Effector CD8-positive, alpha-beta T cell (primary cell): ENCODE measurements around the gene CPED1.
"Not testable (repeated sequence)": the region's sequence is repeated elsewhere in the genome, so short reads cannot be mapped to it uniquely, and the experiment has no call there.

Source experiments
- DNase-seq: peaks from one replicate; lab custom pipeline; 2025; lab: John Stamatoyannopoulos, UW

The CPED1 gene

DNA sequence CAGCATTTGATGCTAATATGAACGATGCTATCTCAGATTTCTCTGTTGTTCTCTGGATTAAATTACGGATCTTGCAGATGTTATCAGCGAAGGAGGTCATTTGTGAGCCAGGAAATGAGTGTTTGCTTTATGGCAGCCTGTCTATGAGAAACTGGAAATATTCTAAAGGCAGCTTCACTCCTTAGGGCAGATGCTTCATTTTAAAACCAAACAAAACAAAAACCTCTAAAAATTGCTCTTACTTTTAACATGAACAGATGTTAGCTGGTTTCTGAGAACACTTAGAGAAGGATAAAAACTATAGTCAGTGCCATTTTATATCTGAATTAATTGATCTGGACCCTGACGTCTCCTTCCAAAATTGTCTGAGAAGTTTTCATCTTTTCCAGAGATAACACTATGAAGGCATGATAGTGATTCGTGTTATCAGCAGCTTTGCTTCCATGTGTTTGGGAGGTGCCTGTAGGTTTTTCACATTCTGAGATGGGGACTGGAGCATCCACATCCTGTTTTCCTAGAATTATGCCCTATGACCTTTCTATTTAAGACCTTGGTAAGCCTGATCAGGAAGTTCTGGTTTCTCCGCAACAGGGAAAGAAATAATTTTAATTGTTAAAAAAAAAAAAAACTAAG, 53.1 kb downstream of the CPED1 start:
- DNase-seq: no peak

- DNase-seq: no peak
Measured at GRCh38 chr7:121042195-121042594, 53.7 kb downstream of the CPED1 start.

DNA sequence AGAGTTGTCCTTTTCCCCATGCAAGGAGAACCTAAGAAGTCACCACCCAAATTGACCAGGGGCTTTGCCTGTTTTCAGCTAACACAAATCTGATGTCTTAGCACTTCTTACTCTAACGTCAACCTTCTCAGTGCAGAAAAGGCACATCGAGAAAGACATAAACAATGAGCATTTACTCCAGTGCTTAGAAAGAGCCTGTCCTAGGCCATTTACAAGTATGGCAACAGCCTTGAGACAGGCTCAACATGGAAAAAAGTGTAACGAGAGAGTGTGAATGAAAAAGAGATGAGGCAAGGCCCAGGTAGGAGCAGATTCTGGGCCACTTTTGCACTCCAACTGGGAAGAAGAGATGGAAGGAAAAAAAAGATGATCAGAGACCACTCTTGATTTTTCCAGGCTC, 54.4 kb downstream of the CPED1 start:
- no peak for DNase-seq

GRCh38 chr7:121043314-121044234, 55.1 kb downstream of the CPED1 start:
- no peak for DNase-seq

DNA sequence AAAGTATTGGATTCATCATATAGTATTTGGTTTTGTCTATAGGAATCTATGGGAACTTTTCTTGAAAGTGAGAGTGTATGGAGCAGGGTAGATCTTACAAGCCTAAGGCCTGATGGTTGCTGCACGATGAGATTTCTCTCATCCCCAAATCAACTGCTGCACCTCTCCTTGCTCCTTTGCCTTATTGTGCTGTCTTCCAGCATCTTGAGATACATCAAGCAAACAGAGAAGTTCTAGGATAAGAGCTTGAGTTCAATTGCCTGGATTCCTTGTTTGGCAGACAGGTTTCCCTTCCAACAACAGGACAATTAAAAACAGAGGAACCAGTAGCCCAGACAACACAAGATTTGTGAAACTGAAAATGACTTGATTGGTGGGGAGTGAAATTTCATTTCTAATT, 56.6 kb downstream of the CPED1 start:
- no peak for DNase-seq

- no peak for DNase-seq
Measured at GRCh38 chr7:121046009-121046408, 57.5 kb downstream of the CPED1 start.

DNA sequence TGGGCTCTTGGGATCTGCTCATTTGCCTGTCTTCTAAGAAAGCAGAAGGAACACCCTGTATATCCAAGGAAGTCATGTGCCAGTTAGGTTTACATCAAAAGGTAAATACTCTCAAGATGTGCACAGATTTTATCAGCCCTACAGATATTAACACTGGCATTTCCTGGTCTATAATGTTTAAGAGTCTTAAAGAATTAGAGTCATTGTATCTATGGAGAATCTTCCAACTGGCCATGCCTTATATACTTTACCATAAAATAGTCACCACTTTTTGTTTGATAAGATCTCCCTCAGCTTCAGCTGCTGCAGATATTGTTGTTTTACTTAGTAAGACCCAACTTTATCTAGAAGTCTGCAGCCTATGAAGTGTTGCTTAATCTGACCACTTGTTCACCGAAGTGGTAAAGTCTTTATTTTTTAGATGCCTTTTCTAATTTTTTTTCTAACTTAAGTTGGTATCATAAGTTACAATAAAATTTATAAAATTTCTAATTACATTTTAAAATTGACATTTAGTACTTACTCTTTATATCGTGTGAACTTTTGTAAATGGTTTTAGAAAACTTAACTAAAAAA, 58.5 kb downstream of the CPED1 start:
- no peak for DNase-seq

- DNase-seq: no peak
Measured at GRCh38 chr7:121048195-121048594, 59.7 kb downstream of the CPED1 start.

- DNase-seq: no peak
Measured at GRCh38 chr7:121049028-121049791, 60.7 kb downstream of the CPED1 start.

GRCh38 chr7:121049897-121050296, 61.4 kb downstream of the CPED1 start:
- no peak for DNase-seq

DNA sequence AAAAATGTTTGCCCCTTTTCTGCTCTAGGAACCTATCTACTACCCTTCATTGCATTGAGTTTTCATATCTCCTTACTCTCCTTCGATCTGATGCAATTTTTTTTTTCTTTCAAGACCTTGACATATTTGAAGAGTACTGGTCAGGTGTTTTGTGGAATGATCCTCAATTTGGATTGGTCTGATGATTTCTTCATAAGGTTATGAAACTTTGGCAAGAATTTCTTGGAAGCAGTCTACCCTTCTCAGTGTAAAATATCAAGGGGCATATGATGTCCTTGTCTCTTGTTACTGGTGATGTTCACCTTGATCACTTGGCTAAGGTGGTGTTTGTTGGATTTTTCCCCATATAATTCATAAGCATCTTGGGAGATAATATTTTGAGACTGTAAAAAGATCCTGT, 64.7 kb downstream of the CPED1 start:
- no peak for DNase-seq

DNA sequence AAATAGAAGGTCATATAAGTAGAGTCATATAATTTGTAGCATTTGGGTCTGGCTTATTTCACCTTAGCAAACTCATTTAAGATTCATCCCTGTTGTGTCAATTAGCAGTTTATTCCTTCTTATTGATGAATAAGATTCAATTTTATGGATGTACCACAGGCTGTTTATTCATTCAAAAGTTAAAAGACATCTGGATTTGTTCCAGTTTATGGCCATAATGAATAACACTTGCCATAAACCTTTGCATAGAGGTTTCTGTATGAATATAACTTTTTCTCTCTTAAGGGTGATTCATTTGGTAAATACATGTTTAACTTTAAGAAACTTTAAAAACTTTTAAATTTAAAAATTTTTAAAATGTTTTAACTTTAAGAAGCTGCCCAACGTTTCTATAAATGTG, 66.4 kb downstream of the CPED1 start:
- DNase-seq: no peak

DNA sequence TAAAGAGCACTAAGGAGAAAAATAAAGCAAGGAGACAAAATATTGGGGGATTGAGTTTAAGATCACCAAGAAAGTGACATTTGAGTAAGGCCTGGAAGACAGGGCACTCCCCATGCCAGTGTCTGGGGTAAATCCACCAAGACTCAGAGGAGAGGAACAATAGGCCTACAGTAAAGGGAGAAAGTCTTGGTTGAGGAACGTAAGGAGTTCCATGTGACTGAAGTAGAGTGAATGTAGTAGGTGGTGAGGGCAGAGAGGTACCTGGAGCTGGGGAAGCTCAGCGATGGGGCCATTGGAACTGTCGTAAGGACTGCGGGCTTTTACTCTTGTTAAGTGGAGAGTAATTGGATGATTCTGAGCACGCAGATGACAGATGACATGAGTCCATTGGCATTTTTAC, 69.4 kb downstream of the CPED1 start:
- no peak for DNase-seq

- DNase-seq: no peak
Measured at GRCh38 chr7:121058975-121059374, 70.5 kb downstream of the CPED1 start.

DNA sequence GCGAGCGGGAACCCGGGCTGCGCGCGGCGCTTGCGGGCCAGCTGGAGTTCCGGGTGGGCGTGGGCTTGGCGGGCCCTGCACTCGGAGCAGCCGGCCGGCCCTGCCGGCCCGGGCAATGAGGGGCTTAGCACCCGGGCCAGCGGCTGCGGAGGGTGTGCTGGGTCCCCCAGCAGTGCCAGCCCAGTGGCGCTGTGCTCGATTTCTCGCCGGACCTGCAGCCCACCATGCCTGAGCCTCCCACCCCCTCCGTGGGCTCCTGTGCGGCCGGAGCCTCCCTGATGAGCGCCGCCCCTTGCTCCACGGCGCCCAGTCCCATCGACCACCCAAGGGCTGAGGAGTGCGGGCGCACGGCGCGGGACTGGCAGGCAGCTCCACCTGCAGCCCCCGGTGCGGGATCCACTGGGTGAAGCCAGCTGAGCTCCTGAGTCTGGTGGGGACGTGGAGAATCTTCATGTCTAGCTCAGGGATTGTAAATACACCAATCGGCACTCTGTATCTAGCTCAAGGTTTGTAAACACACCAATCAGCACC, 71.5 kb downstream of the CPED1 start:
- DNase-seq: not testable (repeated sequence)

GRCh38 chr7:121061677-121062582, 73.4 kb downstream of the CPED1 start:
- DNase-seq: no peak

DNA sequence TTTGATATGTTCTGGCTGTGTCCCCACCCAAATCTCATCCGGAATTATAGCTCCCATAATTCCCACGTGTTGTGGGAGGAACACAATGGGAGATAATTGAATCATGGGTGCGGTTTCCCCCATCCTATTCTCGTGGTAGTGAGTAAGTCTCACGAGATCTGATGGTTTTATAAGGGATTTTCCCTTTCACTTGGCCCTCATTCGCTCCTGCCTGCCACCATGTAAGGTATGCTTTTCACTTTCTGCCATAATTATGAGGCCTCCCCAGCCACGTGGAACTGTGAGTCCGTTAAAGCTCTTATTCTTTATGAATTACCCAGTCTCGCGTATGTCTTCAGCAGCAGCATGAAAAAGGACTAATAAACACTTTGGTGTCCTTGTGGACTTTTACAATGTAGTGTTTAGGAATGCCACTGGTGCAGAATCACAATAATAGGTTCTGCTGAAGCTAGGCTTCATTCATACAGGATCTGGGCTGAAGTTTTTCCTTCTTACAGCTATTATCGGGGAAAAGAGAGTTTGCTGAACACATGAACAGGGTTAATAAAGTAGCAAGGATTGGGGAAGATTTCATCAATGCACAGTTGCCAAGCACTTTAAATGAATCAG, 74.3 kb downstream of the CPED1 start:
- no peak for DNase-seq

GRCh38 chr7:121067717-121068116, 79.2 kb downstream of the CPED1 start:
- DNase-seq: not testable (repeated sequence)

- DNase-seq: no peak
Measured at GRCh38 chr7:121069346-121070100, 81.0 kb downstream of the CPED1 start.

DNA sequence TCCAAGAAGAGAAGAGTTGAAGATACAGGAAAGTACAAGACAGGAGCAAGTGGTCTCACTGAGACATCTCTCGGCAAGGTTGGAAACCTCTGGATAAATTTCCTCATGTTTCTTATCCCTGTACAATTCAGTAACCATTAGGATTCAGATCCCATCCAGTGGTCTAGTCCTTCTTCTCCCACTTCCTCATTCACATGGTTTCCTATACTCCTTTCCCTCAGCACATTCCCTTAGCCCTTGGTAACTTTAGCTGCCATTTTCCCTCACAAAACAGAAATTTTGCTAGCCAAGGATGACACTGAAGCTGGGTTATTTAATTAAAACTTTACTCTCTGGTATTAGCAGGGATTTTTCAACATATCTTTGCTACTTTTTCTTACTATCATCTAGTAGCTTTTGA, 82.6 kb downstream of the CPED1 start:
- DNase-seq: no peak
